Measurements from ENCODE around the gene NXPH1.

GRCh38 chr7:8391353-8392062, 41.9 kb upstream of the NXPH1 start:
- TF ChIP-seq, protein P1, sequence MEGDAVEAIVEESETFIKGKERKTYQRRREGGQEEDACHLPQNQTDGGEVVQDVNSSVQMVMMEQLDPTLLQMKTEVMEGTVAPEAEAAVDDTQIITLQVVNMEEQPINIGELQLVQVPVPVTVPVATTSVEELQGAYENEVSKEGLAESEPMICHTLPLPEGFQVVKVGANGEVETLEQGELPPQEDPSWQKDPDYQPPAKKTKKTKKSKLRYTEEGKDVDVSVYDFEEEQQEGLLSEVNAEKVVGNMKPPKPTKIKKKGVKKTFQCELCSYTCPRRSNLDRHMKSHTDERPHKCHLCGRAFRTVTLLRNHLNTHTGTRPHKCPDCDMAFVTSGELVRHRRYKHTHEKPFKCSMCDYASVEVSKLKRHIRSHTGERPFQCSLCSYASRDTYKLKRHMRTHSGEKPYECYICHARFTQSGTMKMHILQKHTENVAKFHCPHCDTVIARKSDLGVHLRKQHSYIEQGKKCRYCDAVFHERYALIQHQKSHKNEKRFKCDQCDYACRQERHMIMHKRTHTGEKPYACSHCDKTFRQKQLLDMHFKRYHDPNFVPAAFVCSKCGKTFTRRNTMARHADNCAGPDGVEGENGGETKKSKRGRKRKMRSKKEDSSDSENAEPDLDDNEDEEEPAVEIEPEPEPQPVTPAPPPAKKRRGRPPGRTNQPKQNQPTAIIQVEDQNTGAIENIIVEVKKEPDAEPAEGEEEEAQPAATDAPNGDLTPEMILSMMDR (IDR thresholded peaks at IDR 0.05), result no peak
- TF ChIP-seq EP300 (IDR thresholded peaks at IDR 0.05), result no peak
- TF ChIP-seq POLR2A (IDR thresholded peaks at IDR 0.05), result no peak

Measured in ovary (tissue), 3 donors.